Spleen (tissue), 7 donors: Measurements from ENCODE around the gene GNB3.
"Not testable (repeated sequence)": the region's sequence is repeated elsewhere in the genome, so short reads cannot be mapped to it uniquely, and the experiment has no call there.

Source experiments
- CTCF ChIP-seq, 11 experiments: fragments of 200-600 bp in 7 of 11; fragments of 450-650 bp in 4 of 11; sonication (generic) in 4 of 11; IDR thresholded peaks in 8 of 11; conservative IDR thresholded peaks in 3 of 11; 1 replicate in 7 of 11; 2 replicates in 4 of 11; pipeline versions ENCODE4 v1.4.0 to v1.8.0; 2016 to 2021; ENCODE audit warnings: antibody characterized with exemption in 11 of 11, inconsistent platforms in 4 of 11, mild to moderate bottlenecking in 1 of 11
- POLR2A ChIP-seq, 3 donors: fragments of 450-650 bp; IDR thresholded peaks; one replicate each; pipeline ENCODE4 v1.5.1; 2017; ENCODE audit warnings: antibody characterized with exemption in 3 of 3, mild to moderate bottlenecking in 1 of 3
- donor health status: DM: no; HTN: no; CAD: no; lungs with moderate emphysema.
- donor health status: DM: no; HTN: no; CAD: no.
- donor health status: DM: no; HTN: no; CAD: no.

- not testable (repeated sequence) for TF ChIP-seq CTCF (IDR thresholded peaks at IDR 0.05 in 8 of 11, conservative IDR thresholded peaks at IDR 0.05 in 3 of 11); POLR2A (IDR thresholded peaks at IDR 0.05)
Observed at GRCh38 chr12:6888794-6889193, 48.1 kb downstream of the GNB3 start.
